ENCODE measurements around the gene DTYMK. TPM values are rescaled to one million over a fixed set of nuclear protein-coding genes. Genes with fewer than 3 reads are reported as not detected.

DTYMK gene
- total and polyA plus RNA-seq, 10 of the 15 experiments (the other 5 are each of a cell fraction or from before 2014, with no cell fraction given), result 7.0 to 220 (median 59.3) TPM

GRCh38 chr2:241637018-241637794 is 49.4 kb downstream of the DTYMK start, which contains the start of the genes ATG4B and THAP4 (continued):
- TF ChIP-seq HCFC1 (IDR thresholded peaks at IDR 0.05; ENCODE audit: low read length) (peak; percentile 91), NR2C1 (IDR thresholded peaks at IDR 0.05) (peak; percentile 92), RELA (IDR thresholded peaks at IDR 0.05; ENCODE audit: borderline replicate concordance, partially characterized antibody) (peak; percentile 60), SIX5 (IDR thresholded peaks at IDR 0.05; ENCODE audit: low read depth, low read length, severe bottlenecking) (peak; percentile 87), FOXM1 (IDR thresholded peaks at IDR 0.05; ENCODE audit: low read depth, low read length) (no peak), WRNIP1 (IDR thresholded peaks at IDR 0.05; ENCODE audit: borderline replicate concordance, low read depth, low read length) (0 out of 2 replicates have a peak, but pooled peaks have one; percentile 53), ZNF622 (IDR thresholded peaks at IDR 0.05) (no peak), ASH2L (IDR thresholded peaks at IDR 0.05; ENCODE audit: borderline replicate concordance, low read depth) (no peak)
- TF ChIP-seq, protein P1, sequence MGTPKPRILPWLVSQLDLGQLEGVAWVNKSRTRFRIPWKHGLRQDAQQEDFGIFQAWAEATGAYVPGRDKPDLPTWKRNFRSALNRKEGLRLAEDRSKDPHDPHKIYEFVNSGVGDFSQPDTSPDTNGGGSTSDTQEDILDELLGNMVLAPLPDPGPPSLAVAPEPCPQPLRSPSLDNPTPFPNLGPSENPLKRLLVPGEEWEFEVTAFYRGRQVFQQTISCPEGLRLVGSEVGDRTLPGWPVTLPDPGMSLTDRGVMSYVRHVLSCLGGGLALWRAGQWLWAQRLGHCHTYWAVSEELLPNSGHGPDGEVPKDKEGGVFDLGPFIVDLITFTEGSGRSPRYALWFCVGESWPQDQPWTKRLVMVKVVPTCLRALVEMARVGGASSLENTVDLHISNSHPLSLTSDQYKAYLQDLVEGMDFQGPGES (IDR thresholded peaks at IDR 0.05), result no peak

DNA sequence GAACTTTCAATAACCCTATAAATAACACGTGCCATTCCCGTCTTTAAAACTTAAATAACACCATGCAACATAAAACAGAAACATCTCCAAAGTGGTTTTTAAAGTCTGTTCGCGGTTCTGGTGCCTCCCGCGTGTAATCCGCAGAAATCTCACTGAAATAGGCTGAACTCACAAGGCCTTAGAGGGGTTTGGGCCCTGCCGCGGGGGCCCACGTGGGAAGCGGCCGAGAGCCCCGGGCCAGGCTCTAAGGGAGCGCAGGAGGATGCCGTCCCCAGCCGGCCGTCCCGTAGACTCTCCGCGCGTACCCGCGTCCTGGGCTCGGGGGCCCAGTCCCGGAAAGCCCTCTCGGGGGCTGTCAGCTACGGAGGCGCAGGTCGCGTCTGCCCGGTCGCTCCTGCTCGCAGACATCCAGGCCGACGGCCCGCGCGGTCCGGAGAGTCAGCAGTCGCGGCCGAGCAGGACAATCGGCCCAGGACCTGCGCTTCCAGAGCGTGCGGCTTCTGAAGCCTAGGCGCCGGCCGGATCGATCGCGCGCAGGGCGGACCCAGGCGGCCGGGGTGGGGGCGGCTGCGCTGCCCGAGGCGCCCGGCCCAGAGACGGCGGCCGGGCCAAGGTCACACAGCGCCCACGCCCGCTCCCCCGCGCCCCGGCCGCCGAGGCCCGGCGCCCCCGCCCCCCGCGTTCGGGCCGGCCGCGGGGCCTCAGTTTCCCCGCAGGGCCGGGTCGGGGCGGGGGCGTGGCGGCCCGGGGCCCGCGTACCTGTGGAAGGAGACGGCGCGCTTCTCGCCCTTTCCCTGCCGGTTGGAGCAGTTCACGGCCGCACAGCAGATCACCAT is 50.2 kb downstream of the DTYMK start:
- Histone ChIP-seq H3K4me2 (ENCODE audit: control insufficient read depth, insufficient read depth) (peak overlapping the region; percentile 97), H2AFZ (ENCODE audit: control insufficient read depth, low read depth, low read length) (peak overlapping the region; percentile 68), H4K20me1 (ENCODE audit: control insufficient read depth, insufficient read depth) (no peaks in the 10 kb centered on the region), H3K79me2 (ENCODE audit: control insufficient read depth, insufficient read depth, low read length) (peaks cover 65% of the 10 kb centered on the region), H3K27ac (ENCODE audit: control insufficient read depth, insufficient read depth) (peak overlapping the region; percentile 98), H3K4me3 (peak overlapping the region; percentile 84), H3K9me3 (replicated peaks; ENCODE audit: control insufficient read depth, insufficient read depth, low read length) (no peaks in the 10 kb centered on the region; the same call in 1 of the 3 replicates), H3K36me3 (ENCODE audit: control insufficient read depth in 2 of 2, insufficient read depth in 2 of 2, low read length in 1 of 2) (peaks cover 12 to 21% of the 10 kb centered on the region in 2 experiments; a peak in 3 of 4 replicates), H3K4me1 (ENCODE audit: control insufficient read depth, insufficient read depth, low read length) (peaks cover 11% of the 10 kb centered on the region), H3K9ac (ENCODE audit: control insufficient read depth, insufficient read depth, low read length) (peak overlapping the region; percentile 87), H3K27me3 (replicated peaks in 1 of 2; ENCODE audit: control insufficient read depth in 2 of 2, insufficient read depth in 2 of 2, low read length in 1 of 2) (no peaks in the 10 kb centered on the region)
- intact Hi-C loops (cut with micrococcal nuclease; ENCODE audit: unreplicated experiment), result no loop called here
- CTCF ChIA-PET, result interaction anchor here (1.0 to 1.6 kb wide), 2 partner anchors 12 to 50 kb away, joined by 3 to 4 read pairs; partner anchors contain the start of gene DTYMK
- WGBS (ENCODE audit: insufficient coverage, insufficient replicate concordance, low lambda C conversion rate, missing lambda C conversion rate), result under 1% methylated on average over 59 of the region's 97 CpGs
- in situ Hi-C loops (cut with MboI), result no loop called here
- no peak for TF ChIP-seq ZNF274 (IDR thresholded peaks at IDR 0.05; ENCODE audit: insufficient read depth, insufficient read length)
- no peak for TF ChIP-seq ATF3 (IDR thresholded peaks at IDR 0.05; ENCODE audit: borderline replicate concordance, extremely low read depth, low read depth, low read length)
- TF ChIP-seq POLR2A (IDR thresholded peaks at IDR 0.05; ENCODE audit: low read depth, low read length), result 0 out of 2 replicates have a peak, but pooled peaks have one; percentile 6
- TF ChIP-seq GATAD2B (conservative IDR thresholded peaks at IDR 0.05; ENCODE audit: low read depth), result peak; percentile 40
- TF ChIP-seq NKRF (conservative IDR thresholded peaks at IDR 0.05), result peak; percentile 56; the same call in 1 of the 2 replicates
- TF ChIP-seq, protein P2, sequence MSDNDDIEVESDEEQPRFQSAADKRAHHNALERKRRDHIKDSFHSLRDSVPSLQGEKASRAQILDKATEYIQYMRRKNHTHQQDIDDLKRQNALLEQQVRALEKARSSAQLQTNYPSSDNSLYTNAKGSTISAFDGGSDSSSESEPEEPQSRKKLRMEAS (IDR thresholded peaks at IDR 0.05; ENCODE audit: low read depth, low read length), result 0 out of 2 replicates have a peak, but pooled peaks have one; percentile 21
- TF ChIP-seq LARP7 (IDR thresholded peaks at IDR 0.05), result peak; percentile 40; the same call in 1 of the 2 replicates
- peak; percentile 43 for TF ChIP-seq MXI1 (IDR thresholded peaks at IDR 0.05; ENCODE audit: low read depth, low read length)
- peak; percentile 59; the same call in 1 of the 2 replicates for TF ChIP-seq DPF2 (IDR thresholded peaks at IDR 0.05)
- FAIRE-seq, result no peak
- SMC1A ChIA-PET (ENCODE audit: uncharacterized antibody, unreplicated experiment), result interaction anchor here (0.6 to 0.7 kb wide), 2 partner anchors 12 to 18 kb away, joined by 3 to 5 read pairs; no protein-coding TSS in a partner anchor
- no peak for DNase-seq (ENCODE audit: low read depth, low spot score)
- no TSS peak for BruUV-seq (replicated peaks)
- POLR2A ChIA-PET, result interaction anchor here (0.5 to 0.6 kb wide), 2 partner anchors 151 to 208 kb away, joined by 3 read pairs; no protein-coding TSS in a partner anchor
- ATAC-seq, result peak; percentile 52
- RAD21 ChIA-PET (ENCODE audit: unreplicated experiment), result no interaction called here

Measured in GM12878 (cell line).